HUES6 (cell line): ENCODE results near the gene ARHGEF38.
"Not testable (repeated sequence)": the region's sequence is repeated elsewhere in the genome, so short reads cannot be mapped to it uniquely, and the experiment has no call there.

Source experiments
- H3K27ac ChIP-seq: 2 replicates; pipeline ENCODE4 v1.7.0; 2013; ENCODE audit warnings: low read depth, mild to moderate bottlenecking, low read length, inconsistent platforms
- H3K27me3 ChIP-seq: 2 replicates; pipeline ENCODE4 v1.6.1; 2013; ENCODE audit warnings: low read length; ENCODE audit not compliant: control insufficient read depth, insufficient read depth
- H3K36me3 ChIP-seq: 2 replicates; pipeline ENCODE4 v1.6.1; 2013; ENCODE audit warnings: low read length; ENCODE audit not compliant: control insufficient read depth, insufficient read depth
- H3K4me1 ChIP-seq: 2 replicates; pipeline ENCODE4 v1.6.1; 2013; ENCODE audit warnings: low read length; ENCODE audit not compliant: control insufficient read depth, insufficient read depth
- H3K4me3 ChIP-seq: 2 replicates; pipeline ENCODE4 v1.5.1; 2013; ENCODE audit warnings: low read depth, low read length
- H3K9ac ChIP-seq: one replicate; pipeline ENCODE4 v1.6.1; 2013; ENCODE audit warnings: mild to moderate bottlenecking, low read length
- H3K9me3 ChIP-seq: 2 replicates; pipeline ENCODE4 v1.6.1; 2013; ENCODE audit warnings: low read depth, low read length; ENCODE audit not compliant: control insufficient read depth, insufficient read depth

The ARHGEF38 gene

GRCh38 chr4:105712766-105713165 is 160.3 kb downstream of the ARHGEF38 start:
- H3K4me1 ChIP-seq: 0 out of 2 replicates have a peak, but pooled peaks cover 4% of the 10 kb centered on the region
- H3K4me3 ChIP-seq: no peak overlapping the region
- H3K9me3 ChIP-seq: peaks cover 8% of the 10 kb centered on the region
- no peak overlapping the region for H3K9ac ChIP-seq
- H3K27ac ChIP-seq: no peak overlapping the region
- H3K36me3 ChIP-seq: peaks cover 3% of the 10 kb centered on the region
- H3K27me3 ChIP-seq: no peaks in the 10 kb centered on the region

- Histone ChIP-seq H3K36me3 (peaks cover 5% of the 10 kb centered on the region), H3K4me3 (no peak overlapping the region), H3K9ac (no peak overlapping the region), H3K9me3 (peaks cover 8% of the 10 kb centered on the region), H3K27ac (no peak overlapping the region), H3K4me1 (0 out of 2 replicates have a peak, but pooled peaks cover 4% of the 10 kb centered on the region), H3K27me3 (no peaks in the 10 kb centered on the region)
Observed at GRCh38 chr4:105714071-105714521, 161.7 kb downstream of the ARHGEF38 start.

GRCh38 chr4:105714932-105715331 is 162.5 kb downstream of the ARHGEF38 start:
- Histone ChIP-seq H3K4me3 (no peak overlapping the region), H3K27ac (no peak overlapping the region), H3K27me3 (no peaks in the 10 kb centered on the region), H3K9me3 (peaks cover 8% of the 10 kb centered on the region), H3K36me3 (peaks cover 10% of the 10 kb centered on the region), H3K9ac (no peak overlapping the region), H3K4me1 (0 out of 2 replicates have a peak, but pooled peaks cover under 1% of the 10 kb centered on the region)

DNA sequence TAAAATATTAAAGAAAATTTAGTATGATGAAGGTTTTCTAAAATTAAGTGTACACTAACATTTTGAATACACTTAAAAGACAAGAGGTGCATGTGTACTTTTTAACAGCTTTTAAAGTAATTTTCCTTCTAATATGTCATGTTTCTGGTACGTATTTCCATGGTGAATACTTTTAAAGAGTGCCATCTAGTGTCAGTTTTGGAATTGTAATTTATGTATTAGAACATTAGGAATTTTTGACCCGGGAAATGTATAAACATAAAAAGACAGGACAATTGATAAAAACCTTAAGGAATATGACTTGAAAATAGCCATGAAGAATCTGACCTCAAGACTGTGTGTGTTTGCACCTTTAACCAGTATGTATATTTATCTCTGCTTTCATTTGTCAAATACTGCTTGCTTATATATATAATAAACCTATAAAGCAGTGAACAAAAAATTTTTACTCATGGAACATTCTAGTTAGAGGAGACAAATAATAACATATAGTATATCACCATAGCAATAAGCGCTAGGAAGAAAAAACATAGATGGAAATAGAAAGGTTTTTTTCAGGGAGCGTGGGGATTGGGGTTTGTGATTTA is 163.4 kb downstream of the ARHGEF38 start:
- Histone ChIP-seq H3K4me1 (no peaks in the 10 kb centered on the region), H3K9me3 (peaks cover 8% of the 10 kb centered on the region), H3K27ac (no peak overlapping the region), H3K4me3 (no peak overlapping the region), H3K27me3 (no peaks in the 10 kb centered on the region), H3K36me3 (peaks cover 17% of the 10 kb centered on the region), H3K9ac (no peak overlapping the region)

- Histone ChIP-seq H3K4me3 (no peak overlapping the region), H3K27me3 (no peaks in the 10 kb centered on the region), H3K4me1 (no peaks in the 10 kb centered on the region), H3K27ac (no peak overlapping the region), H3K9me3 (peaks cover 8% of the 10 kb centered on the region), H3K36me3 (peaks cover 29% of the 10 kb centered on the region), H3K9ac (no peak overlapping the region)
Observed at GRCh38 chr4:105719204-105719603, 166.8 kb downstream of the ARHGEF38 start.

DNA sequence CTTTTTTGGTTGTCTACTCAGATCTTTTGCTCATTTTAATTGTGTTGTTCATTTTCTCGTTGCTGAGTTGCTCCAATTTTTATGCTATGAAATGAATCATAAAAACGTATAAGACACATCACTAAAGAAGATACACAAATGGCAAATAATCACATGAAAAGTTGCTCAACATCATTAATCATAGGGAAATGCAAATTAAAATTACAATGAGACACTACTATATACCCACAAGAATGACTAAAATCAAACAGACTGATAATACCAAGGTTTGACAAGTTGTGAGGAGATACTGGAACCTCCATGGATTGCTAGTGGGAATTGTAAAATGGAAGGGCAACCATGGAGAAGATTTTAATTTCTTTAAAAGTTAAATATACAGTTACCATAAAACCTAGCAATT is 173.2 kb downstream of the ARHGEF38 start:
- peaks cover 35% of the 10 kb centered on the region for H3K36me3 ChIP-seq
- H3K9me3 ChIP-seq: no peaks in the 10 kb centered on the region
- no peak overlapping the region for H3K27ac ChIP-seq

GRCh38 chr4:105729895-105730294 is 177.5 kb downstream of the ARHGEF38 start:
- H3K27me3 ChIP-seq, H3K4me3 ChIP-seq, H3K4me1 ChIP-seq, H3K9me3 ChIP-seq, H3K27ac ChIP-seq, H3K9ac ChIP-seq: not testable (repeated sequence)
- peaks cover 23% of the 10 kb centered on the region for H3K36me3 ChIP-seq

More for the DNA sequence above, 173.2 kb downstream of the ARHGEF38 start:
- Histone ChIP-seq H3K27me3 (no peaks in the 10 kb centered on the region), H3K4me1 (no peaks in the 10 kb centered on the region), H3K9ac (no peak overlapping the region), H3K4me3 (no peak overlapping the region)
